T-helper 17 cell (primary cell): Measurements from ENCODE around the gene SYTL3. TPM values are rescaled to one million over a fixed set of nuclear protein-coding genes. Genes with fewer than 3 reads are reported as not detected.
"Not testable (repeated sequence)": the region's sequence is repeated elsewhere in the genome, so short reads cannot be mapped to it uniquely, and the experiment has no call there.

Experiments
- ATAC-seq: fragments of 150-1000 bp; cut with Tn5 transposase; 2 replicates; pipeline ENCODE4 v1.10.0; 2021; ENCODE audit warnings: mild to moderate bottlenecking, moderate library complexity
- DNase-seq, 3 donors: peaks; one replicate each; pipeline versions ENCODE4 v3.0.0 to v3.0.0-alpha.2; 2020 to 2021
- H3K9me3 ChIP-seq: one replicate; pipeline ENCODE4 v1.7.0; 2013; ENCODE audit warnings: low read length, mild to moderate bottlenecking; ENCODE audit not compliant: control insufficient read depth, poor library complexity, severe bottlenecking
- H3K27ac Mint-ChIP-seq: one replicate; pipeline ENCODE4 v1.8.0; 2022; ENCODE audit warnings: mild to moderate bottlenecking, moderate library complexity, mixed read lengths
- H3K27me3 Mint-ChIP-seq: one replicate; pipeline ENCODE4 v1.8.0; 2022; ENCODE audit warnings: mixed read lengths
- H3K36me3 Mint-ChIP-seq: one replicate; pipeline ENCODE4 v1.8.0; 2022; ENCODE audit warnings: low read depth, mixed read lengths
- H3K4me1 Mint-ChIP-seq: one replicate; pipeline ENCODE4 v1.8.0; 2022; ENCODE audit warnings: mild to moderate bottlenecking, mixed read lengths
- H3K4me3 Mint-ChIP-seq: one replicate; pipeline ENCODE4 v1.8.0; 2022; ENCODE audit warnings: mild to moderate bottlenecking, moderate library complexity, mixed read lengths
- total RNA-seq, 4 donors: library from RNA in 2 of 4; stranded (reverse) in 2 of 4; gene quantifications; one replicate each; pipeline ENCODE4 v1.2.3 and lab custom pipeline; 2022 to 2026

Gene SYTL3
- total RNA-seq, 2 donors from 2014 or later, result 28.9 to 36.1 TPM

DNA sequence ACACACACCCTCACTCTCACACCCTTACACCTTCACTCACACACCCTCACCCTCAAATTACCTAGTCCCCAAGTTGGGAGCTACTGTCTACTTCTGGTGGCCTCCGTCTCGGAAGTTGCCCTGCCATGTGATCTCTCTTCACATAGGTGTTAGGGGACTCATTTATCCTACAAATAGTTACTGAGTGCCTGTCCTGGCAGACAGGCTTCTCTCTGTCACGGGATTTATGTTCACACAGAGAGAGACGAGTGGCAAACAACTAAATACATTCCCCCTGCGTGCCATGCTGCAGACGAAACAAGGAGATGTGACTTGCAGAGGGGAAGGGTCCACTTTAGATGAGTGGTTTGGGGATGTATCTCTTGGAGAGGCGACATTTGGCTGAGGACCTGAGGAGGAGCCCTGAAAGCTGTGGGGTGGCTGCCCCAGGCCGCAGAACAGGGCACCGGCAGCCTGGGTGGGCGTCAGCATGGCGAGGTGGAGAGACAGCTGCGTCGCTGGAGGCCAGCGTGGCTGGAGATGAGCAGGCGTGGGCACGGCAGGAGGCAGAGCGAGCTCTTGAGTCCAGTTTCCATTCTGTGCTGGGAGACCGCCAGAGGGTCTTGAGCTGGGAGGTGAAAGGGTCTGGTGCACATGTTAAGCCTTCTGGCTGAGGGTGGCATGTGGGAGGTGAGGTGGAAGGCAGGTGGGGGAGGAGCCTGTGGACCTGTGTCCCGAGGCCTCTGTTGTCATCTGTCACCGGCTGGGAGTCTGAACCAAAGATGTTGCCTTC is 22.5 kb upstream of the SYTL3 start:
- H3K4me1 Mint-ChIP-seq, result peaks cover 27% of the 10 kb centered on the region
- no peak for ATAC-seq
- no peaks in the 10 kb centered on the region for H3K9me3 ChIP-seq

GRCh38 chr6:158627940-158628211 is 22.0 kb upstream of the SYTL3 start:
- peak overlapping the region; percentile 82 for H3K27ac Mint-ChIP-seq
- H3K4me1 Mint-ChIP-seq, result peaks cover 28% of the 10 kb centered on the region
- H3K4me3 Mint-ChIP-seq, result no peak overlapping the region
- no peaks in the 10 kb centered on the region for H3K9me3 ChIP-seq
- no peaks in the 10 kb centered on the region for H3K27me3 Mint-ChIP-seq
- DNase-seq (no peak), ATAC-seq (no peak)
- H3K36me3 Mint-ChIP-seq, result peaks cover 14% of the 10 kb centered on the region

More for the DNA sequence above, 22.5 kb upstream of the SYTL3 start:
- H3K4me3 Mint-ChIP-seq, result no peak overlapping the region
- H3K36me3 Mint-ChIP-seq, result peaks cover 14% of the 10 kb centered on the region
- H3K27ac Mint-ChIP-seq, result peak overlapping the region; percentile 82
- no peaks in the 10 kb centered on the region for H3K27me3 Mint-ChIP-seq
- DNase-seq, result no peak

DNA sequence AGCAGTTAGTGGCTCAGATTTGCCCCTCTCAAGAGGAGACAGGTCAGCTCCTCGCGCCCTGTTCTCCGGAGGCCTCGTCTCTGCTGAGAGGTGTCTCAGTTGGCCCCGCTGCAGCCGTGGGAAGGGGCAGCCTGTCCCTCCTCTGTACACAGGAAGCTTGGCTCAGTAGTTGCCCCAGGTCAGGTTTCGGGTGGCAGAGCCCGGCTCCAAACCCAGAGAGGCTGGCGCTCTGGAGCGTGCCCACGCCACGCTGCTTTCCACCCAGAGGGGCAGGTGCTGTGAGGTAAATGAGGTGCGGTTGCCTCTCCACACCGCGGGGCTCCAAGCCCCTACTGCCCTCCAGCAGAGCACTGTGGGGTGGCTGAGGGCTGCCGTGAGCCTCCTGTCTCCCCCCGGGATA is 21.3 kb upstream of the SYTL3 start:
- Mint-ChIP-seq H3K4me3 (no peak overlapping the region), H3K27me3 (no peaks in the 10 kb centered on the region), H3K36me3 (peaks cover 14% of the 10 kb centered on the region), H3K4me1 (peaks cover 28% of the 10 kb centered on the region), H3K27ac (peak overlapping the region; percentile 92)
- no peak for ATAC-seq
- no peaks in the 10 kb centered on the region for H3K9me3 ChIP-seq
- DNase-seq, result no peak

DNA sequence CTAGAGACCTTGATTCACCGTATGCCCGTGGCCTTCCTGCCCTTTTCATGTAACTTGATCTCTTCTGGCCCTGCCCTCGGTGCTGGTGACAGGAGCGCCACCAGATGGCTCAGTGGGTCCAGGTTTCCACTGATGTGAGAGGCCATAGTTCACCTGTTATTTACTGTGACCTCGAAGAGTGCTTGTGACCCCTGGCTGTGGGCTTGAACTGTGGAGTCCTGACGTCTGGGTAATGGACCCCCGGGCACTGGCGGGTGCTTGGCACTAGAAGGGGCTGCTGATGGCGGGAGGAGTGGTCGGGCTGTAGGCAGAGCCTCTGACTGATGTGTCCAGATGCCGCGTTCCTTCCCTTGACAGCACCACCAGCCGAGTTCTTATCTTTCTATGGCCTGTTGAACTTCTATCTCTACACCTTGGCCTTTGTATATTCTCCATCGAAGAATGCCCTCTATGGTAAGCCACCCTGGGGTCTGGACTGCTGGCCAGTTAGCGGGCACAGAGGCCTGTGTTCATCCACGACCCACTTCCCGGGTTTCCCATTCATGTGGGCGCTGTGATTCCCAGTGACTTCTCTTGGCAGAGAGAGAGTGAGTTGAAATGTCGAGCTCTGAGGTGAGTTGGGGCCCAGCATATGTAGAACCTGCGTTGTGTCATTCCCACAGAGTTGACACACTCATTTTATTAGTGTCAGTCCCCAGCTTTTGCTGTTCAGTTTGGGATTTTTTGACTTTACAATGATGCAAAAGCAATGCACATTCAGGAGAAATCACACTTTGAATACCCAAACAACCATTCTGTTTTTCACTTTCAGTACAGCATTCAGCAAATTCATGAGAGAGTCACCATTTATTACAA is 20.3 kb upstream of the SYTL3 start:
- H3K27me3 Mint-ChIP-seq, result no peaks in the 10 kb centered on the region
- no peak overlapping the region for H3K4me3 Mint-ChIP-seq
- peaks cover 29% of the 10 kb centered on the region for H3K4me1 Mint-ChIP-seq
- H3K9me3 ChIP-seq, result no peaks in the 10 kb centered on the region
- ATAC-seq (peak; percentile 43), DNase-seq (no peak)
- H3K36me3 Mint-ChIP-seq, result peaks cover 14% of the 10 kb centered on the region
- H3K27ac Mint-ChIP-seq, result peak overlapping the region; percentile 92

- H3K27ac Mint-ChIP-seq, result peak overlapping the region; percentile 92
- DNase-seq, result no peak
- no peaks in the 10 kb centered on the region for H3K27me3 Mint-ChIP-seq
- no peak overlapping the region for H3K4me3 Mint-ChIP-seq
- H3K36me3 Mint-ChIP-seq, result peaks cover 9% of the 10 kb centered on the region
- H3K9me3 ChIP-seq, result no peaks in the 10 kb centered on the region
- H3K4me1 Mint-ChIP-seq, result peaks cover 34% of the 10 kb centered on the region
- no peak for ATAC-seq
Measured at GRCh38 chr6:158630938-158631616, 18.8 kb upstream of the SYTL3 start.

GRCh38 chr6:158631678-158632537 is 17.9 kb upstream of the SYTL3 start:
- Mint-ChIP-seq H3K27ac (peak overlapping the region; percentile 92), H3K27me3 (no peaks in the 10 kb centered on the region), H3K4me3 (no peak overlapping the region), H3K36me3 (peaks cover 7% of the 10 kb centered on the region), H3K4me1 (peaks cover 34% of the 10 kb centered on the region)
- H3K9me3 ChIP-seq, result no peaks in the 10 kb centered on the region
- ATAC-seq, result no peak
- DNase-seq, result no peak

- not testable (repeated sequence) for H3K36me3 Mint-ChIP-seq, H3K4me3 Mint-ChIP-seq, ATAC-seq, DNase-seq, H3K9me3 ChIP-seq, H3K27me3 Mint-ChIP-seq
- Mint-ChIP-seq H3K4me1 (peaks cover 27% of the 10 kb centered on the region), H3K27ac (peak overlapping the region; percentile 92)
Measured at GRCh38 chr6:158632538-158633119, 17.2 kb upstream of the SYTL3 start.

GRCh38 chr6:158633127-158633526 is 16.7 kb upstream of the SYTL3 start:
- H3K36me3 Mint-ChIP-seq, result peaks cover 5% of the 10 kb centered on the region
- DNase-seq, result no peak
- H3K9me3 ChIP-seq, result no peaks in the 10 kb centered on the region
- H3K27me3 Mint-ChIP-seq, result no peaks in the 10 kb centered on the region
- H3K27ac Mint-ChIP-seq, result peak overlapping the region; percentile 92
- ATAC-seq, result no peak
- peaks cover 26% of the 10 kb centered on the region for H3K4me1 Mint-ChIP-seq
- H3K4me3 Mint-ChIP-seq, result no peak overlapping the region

GRCh38 chr6:158634695-158635426 is 15.0 kb upstream of the SYTL3 start:
- H3K27ac Mint-ChIP-seq, result peak overlapping the region; percentile 92
- ATAC-seq (peak; percentile 75), DNase-seq (no peak)
- H3K27me3 Mint-ChIP-seq, result no peaks in the 10 kb centered on the region
- peaks cover 5% of the 10 kb centered on the region for H3K36me3 Mint-ChIP-seq
- H3K4me1 Mint-ChIP-seq, result peaks cover 35% of the 10 kb centered on the region
- peak overlapping the region; percentile 28 for H3K4me3 Mint-ChIP-seq
- H3K9me3 ChIP-seq, result no peaks in the 10 kb centered on the region

DNA sequence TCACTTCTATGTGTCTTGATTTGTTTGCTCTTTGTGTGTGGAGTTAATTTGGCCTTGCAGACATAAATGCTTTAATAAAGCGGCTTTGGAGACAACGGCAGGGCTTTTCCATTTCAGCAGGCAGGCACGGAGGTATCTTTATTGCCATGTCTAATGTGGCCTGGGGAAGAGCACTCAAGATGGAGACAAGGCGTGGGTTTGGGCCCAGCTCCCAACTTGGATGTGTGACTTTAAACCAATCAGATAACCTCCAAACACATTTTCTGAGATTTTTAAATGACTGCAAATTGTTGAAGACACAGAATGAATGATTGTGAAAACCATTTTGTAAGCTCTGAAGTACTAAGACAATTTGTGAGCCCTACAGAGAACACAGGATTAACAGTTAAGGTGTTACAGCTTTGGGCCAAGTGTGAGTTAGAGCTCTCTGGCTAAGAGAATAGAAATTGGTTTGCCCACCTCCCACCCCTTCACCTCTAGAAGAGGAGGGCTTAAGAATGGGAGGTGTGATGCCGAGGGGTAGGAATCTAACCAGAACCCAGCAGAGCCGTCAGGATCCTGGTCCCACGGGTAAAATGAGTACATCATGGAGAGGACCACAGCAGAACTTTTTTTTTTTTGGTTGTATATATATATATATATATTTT is 14.3 kb upstream of the SYTL3 start:
- Mint-ChIP-seq H3K36me3 (peaks cover 8% of the 10 kb centered on the region), H3K27me3 (no peaks in the 10 kb centered on the region), H3K27ac (peak overlapping the region; percentile 92), H3K4me3 (peak overlapping the region; percentile 28), H3K4me1 (peaks cover 41% of the 10 kb centered on the region)
- ATAC-seq (no peak), DNase-seq (no peak)
- no peaks in the 10 kb centered on the region for H3K9me3 ChIP-seq

- ATAC-seq (no peak), DNase-seq (no peak)
- Mint-ChIP-seq H3K27me3 (no peaks in the 10 kb centered on the region), H3K36me3 (peaks cover 8% of the 10 kb centered on the region), H3K4me3 (no peak overlapping the region), H3K27ac (peak overlapping the region; percentile 92), H3K4me1 (peaks cover 41% of the 10 kb centered on the region)
- no peaks in the 10 kb centered on the region for H3K9me3 ChIP-seq
Measured at GRCh38 chr6:158636778-158637177, 13.1 kb upstream of the SYTL3 start.
